ENCODE data around the gene SH2D1A. TPM values are rescaled to one million over a fixed set of nuclear protein-coding genes. Genes with fewer than 3 reads are reported as not detected.

The SH2D1A gene
- total and polyA plus RNA-seq, 2 donors (not counting 3 experiments of a cell fraction or from before 2014, with no cell fraction given) = not detected

DNA sequence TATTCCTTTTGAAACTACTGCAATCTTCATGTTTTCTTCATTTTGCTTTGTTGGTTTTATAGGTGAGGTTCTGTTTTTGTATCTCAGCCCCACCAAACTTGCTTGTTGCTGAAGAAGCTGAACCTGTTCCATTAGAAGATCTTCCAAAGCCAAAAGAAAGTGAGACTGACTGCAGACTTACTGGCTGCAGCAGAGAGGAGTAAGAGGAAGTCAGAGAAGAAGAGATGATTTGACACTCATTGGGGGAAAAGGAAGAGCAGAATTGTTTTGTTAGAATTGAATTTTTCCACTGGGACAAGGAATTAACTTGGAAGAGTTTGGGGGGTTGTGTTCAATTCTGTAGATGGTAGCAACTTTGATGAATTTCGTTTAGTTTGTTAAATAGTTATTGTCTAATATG is 10.8 kb upstream of the SH2D1A start:
- ChIA-PET CTCF (no interaction called here), POLR2A (no interaction called here)
- Histone ChIP-seq H2AFZ (ENCODE audit: low read depth, low read length) (no peak overlapping the region), H3K4me2 (ENCODE audit: insufficient read depth, low read length) (no peak overlapping the region), H3K9me1 (replicated peaks; ENCODE audit: control insufficient read depth, extremely low read depth, insufficient read depth, low read length) (no peaks in the 10 kb centered on the region), H3K4me3 (replicated peaks in 1 of 3; ENCODE audit: insufficient read depth in 1 of 3, low read depth in 1 of 3, low read length in 3 of 3) (no peak overlapping the region), H3K27me3 (ENCODE audit: control insufficient read depth in 2 of 2, insufficient read depth in 2 of 2, low read length in 2 of 2) (no peaks in the 10 kb centered on the region), H3K36me3 (ENCODE audit: control insufficient read depth in 2 of 2, extremely low read depth in 1 of 2, insufficient read depth in 2 of 2, low read length in 2 of 2) (no peaks in the 10 kb centered on the region), H3K27ac (ENCODE audit: insufficient read depth, low read depth, low read length) (no peak overlapping the region), H3K79me2 (ENCODE audit: control insufficient read depth, insufficient read depth, low read length) (no peaks in the 10 kb centered on the region), H4K20me1 (replicated peaks; ENCODE audit: control insufficient read depth, extremely low read depth, insufficient read depth, low read length) (no peaks in the 10 kb centered on the region), H3K4me1 (ENCODE audit: control insufficient read depth, extremely low read depth, insufficient read depth, low read length) (no peaks in the 10 kb centered on the region), H3K9ac (replicated peaks; ENCODE audit: extremely low read depth, insufficient read depth, low read length) (no peak overlapping the region), H3K9me3 (replicated peaks; ENCODE audit: control insufficient read depth, insufficient read depth, low read length) (no peaks in the 10 kb centered on the region)
- intact Hi-C loops (cut with micrococcal nuclease) (no loop called here), dilution Hi-C loops (cut with MboI; ENCODE audit: extremely low pct_ligation_motif_present, low sequenced_read_pairs) (no loop called here)
- no TSS peak for BruUV-seq (replicated peaks)
- TF ChIP-seq, protein P1, sequence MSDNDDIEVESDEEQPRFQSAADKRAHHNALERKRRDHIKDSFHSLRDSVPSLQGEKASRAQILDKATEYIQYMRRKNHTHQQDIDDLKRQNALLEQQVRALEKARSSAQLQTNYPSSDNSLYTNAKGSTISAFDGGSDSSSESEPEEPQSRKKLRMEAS (IDR thresholded peaks at IDR 0.05; ENCODE audit: insufficient read depth, insufficient read length) = no peak
- TF ChIP-seq JUN (IDR thresholded peaks at IDR 0.05; ENCODE audit: borderline replicate concordance, insufficient read depth, insufficient read length, low read depth) (no peak), POLR2A (IDR thresholded peaks at IDR 0.05; ENCODE audit: low read depth, low read length) (no peak), GATA2 (IDR thresholded peaks at IDR 0.05; ENCODE audit: insufficient read depth, insufficient read length, low read depth, low read length) (no peak), MYC (IDR thresholded peaks at IDR 0.05; ENCODE audit: low read depth, low read length) (no peak), POLR2AphosphoS5 (IDR thresholded peaks at IDR 0.05; ENCODE audit: insufficient read depth, low read depth, low read length) (no peak), EZH2 (IDR thresholded peaks at IDR 0.05; ENCODE audit: borderline replicate concordance, low read depth, low read length, severe bottlenecking) (no peak), FOS (IDR thresholded peaks at IDR 0.05; ENCODE audit: borderline replicate concordance, insufficient read depth, low read length) (no peak)
- TF ChIP-seq, protein P2, sequence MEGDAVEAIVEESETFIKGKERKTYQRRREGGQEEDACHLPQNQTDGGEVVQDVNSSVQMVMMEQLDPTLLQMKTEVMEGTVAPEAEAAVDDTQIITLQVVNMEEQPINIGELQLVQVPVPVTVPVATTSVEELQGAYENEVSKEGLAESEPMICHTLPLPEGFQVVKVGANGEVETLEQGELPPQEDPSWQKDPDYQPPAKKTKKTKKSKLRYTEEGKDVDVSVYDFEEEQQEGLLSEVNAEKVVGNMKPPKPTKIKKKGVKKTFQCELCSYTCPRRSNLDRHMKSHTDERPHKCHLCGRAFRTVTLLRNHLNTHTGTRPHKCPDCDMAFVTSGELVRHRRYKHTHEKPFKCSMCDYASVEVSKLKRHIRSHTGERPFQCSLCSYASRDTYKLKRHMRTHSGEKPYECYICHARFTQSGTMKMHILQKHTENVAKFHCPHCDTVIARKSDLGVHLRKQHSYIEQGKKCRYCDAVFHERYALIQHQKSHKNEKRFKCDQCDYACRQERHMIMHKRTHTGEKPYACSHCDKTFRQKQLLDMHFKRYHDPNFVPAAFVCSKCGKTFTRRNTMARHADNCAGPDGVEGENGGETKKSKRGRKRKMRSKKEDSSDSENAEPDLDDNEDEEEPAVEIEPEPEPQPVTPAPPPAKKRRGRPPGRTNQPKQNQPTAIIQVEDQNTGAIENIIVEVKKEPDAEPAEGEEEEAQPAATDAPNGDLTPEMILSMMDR (IDR thresholded peaks at IDR 0.05; ENCODE audit: extremely low read depth in 1 of 2, insufficient read depth in 1 of 2, low read depth in 1 of 2, low read length in 2 of 2) = no peak
- DNase-seq (ENCODE audit: low read depth, low spot score) (no peak), FAIRE-seq (no peak)

Data from endothelial cell of umbilical vein (primary cell).